Cardiac muscle cell (in vitro differentiated cells and primary cell): ENCODE measurements around the gene POC1A. TPM values are rescaled to one million over a fixed set of nuclear protein-coding genes. Genes with fewer than 3 reads are reported as not detected.

Source experiments
- DNase-seq, 2 donors: peaks; one replicate each; pipeline versions ENCODE4 v3.0.0 to v3.0.0-alpha.2; 2010 to 2017; ENCODE audit warnings: low read depth in 1 of 2, low spot score in 1 of 2
- H3K27ac ChIP-seq: fragments of 200-600 bp; sonication (generic); 2 replicates; pipeline ENCODE4 v1.5.1; 2016
- H3K27me3 ChIP-seq: fragments of 200-600 bp; sonication (generic); 2 replicates; pipeline ENCODE4 v1.6.0; 2016; ENCODE audit warnings: control low read depth
- H3K36me3 ChIP-seq: fragments of 200-600 bp; sonication (generic); 2 replicates; pipeline ENCODE4 v1.5.1; 2016; ENCODE audit warnings: control low read depth
- H3K4me1 ChIP-seq: fragments of 200-600 bp; sonication (generic); 2 replicates; pipeline ENCODE4 v1.8.1; 2017; ENCODE audit warnings: low read depth, mild to moderate bottlenecking, mixed run types
- H3K4me3 ChIP-seq: fragments of 200-600 bp; sonication (generic); 2 replicates; pipeline ENCODE4 v1.5.1; 2016; ENCODE audit warnings: mild to moderate bottlenecking
- H3K9me3 ChIP-seq: fragments of 200-600 bp; sonication (generic); 2 replicates; pipeline ENCODE4 v1.5.1; 2017; ENCODE audit warnings: low read depth, mild to moderate bottlenecking, control low read depth
- polyA plus RNA-seq: library from polyadenylated mRNA; unstranded; fragments of >200 nt; fragmentation: Nextera tagmentation; extraction: Ambion mirVana; gene quantifications from 2 replicates; pipeline ENCODE4 v1.2.1, GENCODE V29; 2016
- total RNA-seq: library from RNA; depleted of rRNA; stranded (reverse); fragments of >200 nt; gene quantifications from 2 replicates; pipeline ENCODE4 v1.2.3, GENCODE V29; 2016
- TF ChIP-seq, protein P1 (sequence below): IDR thresholded peaks from 2 replicates; pipeline ENCODE4 v1.5.1; 2012; ENCODE audit warnings: low read depth, mild to moderate bottlenecking, low read length

Gene POC1A
- total and polyA plus RNA-seq, 2 experiments from 2014 or later = 10.6 to 12.4 TPM

GRCh38 chr3:52072471-52072870 is 81.8 kb downstream of the POC1A start:
- Histone ChIP-seq H3K4me3 (no peak overlapping the region), H3K4me1 (peaks cover 26% of the 10 kb centered on the region), H3K9me3 (no peaks in the 10 kb centered on the region), H3K36me3 (no peaks in the 10 kb centered on the region), H3K27ac (no peak overlapping the region), H3K27me3 (no peaks in the 10 kb centered on the region)
- no peak for DNase-seq
- TF ChIP-seq, protein P1, sequence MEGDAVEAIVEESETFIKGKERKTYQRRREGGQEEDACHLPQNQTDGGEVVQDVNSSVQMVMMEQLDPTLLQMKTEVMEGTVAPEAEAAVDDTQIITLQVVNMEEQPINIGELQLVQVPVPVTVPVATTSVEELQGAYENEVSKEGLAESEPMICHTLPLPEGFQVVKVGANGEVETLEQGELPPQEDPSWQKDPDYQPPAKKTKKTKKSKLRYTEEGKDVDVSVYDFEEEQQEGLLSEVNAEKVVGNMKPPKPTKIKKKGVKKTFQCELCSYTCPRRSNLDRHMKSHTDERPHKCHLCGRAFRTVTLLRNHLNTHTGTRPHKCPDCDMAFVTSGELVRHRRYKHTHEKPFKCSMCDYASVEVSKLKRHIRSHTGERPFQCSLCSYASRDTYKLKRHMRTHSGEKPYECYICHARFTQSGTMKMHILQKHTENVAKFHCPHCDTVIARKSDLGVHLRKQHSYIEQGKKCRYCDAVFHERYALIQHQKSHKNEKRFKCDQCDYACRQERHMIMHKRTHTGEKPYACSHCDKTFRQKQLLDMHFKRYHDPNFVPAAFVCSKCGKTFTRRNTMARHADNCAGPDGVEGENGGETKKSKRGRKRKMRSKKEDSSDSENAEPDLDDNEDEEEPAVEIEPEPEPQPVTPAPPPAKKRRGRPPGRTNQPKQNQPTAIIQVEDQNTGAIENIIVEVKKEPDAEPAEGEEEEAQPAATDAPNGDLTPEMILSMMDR = no peak

DNA sequence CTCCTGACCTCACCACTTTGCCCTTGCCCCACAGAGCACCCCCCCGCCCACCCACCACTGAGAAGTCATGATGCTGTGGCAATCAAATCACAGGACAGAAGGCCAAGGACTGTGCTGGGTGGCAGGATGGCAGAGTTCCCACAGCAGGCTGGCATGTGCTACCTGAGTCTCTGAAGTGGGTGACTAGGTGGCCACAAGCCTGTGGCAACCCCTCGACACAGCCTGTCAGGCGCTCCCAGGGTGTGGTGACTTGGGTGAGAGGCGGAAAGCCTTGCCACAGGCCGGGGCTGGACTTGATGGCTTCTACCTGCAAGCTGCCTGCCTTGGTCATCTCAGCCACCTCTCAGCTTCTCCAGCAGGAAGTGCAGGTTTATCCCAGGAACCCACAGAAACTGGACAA is 82.2 kb downstream of the POC1A start:
- Histone ChIP-seq H3K4me1 (peaks cover 22% of the 10 kb centered on the region), H3K27ac (no peak overlapping the region), H3K36me3 (no peaks in the 10 kb centered on the region), H3K4me3 (no peak overlapping the region), H3K27me3 (no peaks in the 10 kb centered on the region), H3K9me3 (no peaks in the 10 kb centered on the region)
- TF ChIP-seq, protein P1 = no peak
- DNase-seq = no peak

GRCh38 chr3:52070724-52071621 is 83.2 kb downstream of the POC1A start:
- Histone ChIP-seq H3K9me3 (no peaks in the 10 kb centered on the region), H3K36me3 (no peaks in the 10 kb centered on the region), H3K4me1 (peaks cover 21% of the 10 kb centered on the region), H3K27me3 (no peaks in the 10 kb centered on the region), H3K4me3 (no peak overlapping the region), H3K27ac (no peak overlapping the region)
- TF ChIP-seq, protein P1 = no peak
- peak in 1 of 2 donors; percentile 42 for DNase-seq

DNA sequence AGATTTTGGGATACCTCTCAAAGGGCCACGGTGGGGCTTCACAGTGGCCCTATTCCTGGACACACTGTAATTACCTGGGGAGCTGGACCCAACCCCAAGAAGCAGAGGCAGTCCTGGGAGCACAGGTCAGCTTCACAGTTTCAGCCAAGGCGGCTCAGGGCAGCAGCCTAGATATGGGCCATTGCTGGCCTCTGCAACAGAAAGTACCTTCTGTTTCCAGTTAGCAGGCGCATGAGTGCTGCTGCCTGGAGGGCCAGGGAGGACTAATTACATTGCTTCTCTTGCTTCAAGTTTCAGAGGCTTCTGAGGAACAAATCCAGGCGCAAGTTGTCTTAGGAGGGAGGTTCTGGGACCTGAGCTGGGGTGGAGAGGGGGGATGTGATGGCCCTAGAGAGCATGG is 84.4 kb downstream of the POC1A start:
- no peaks in the 10 kb centered on the region for H3K9me3 ChIP-seq
- no peaks in the 10 kb centered on the region for H3K36me3 ChIP-seq
- TF ChIP-seq, protein P1 = no peak
- H3K27me3 ChIP-seq = no peaks in the 10 kb centered on the region
- peaks cover 21% of the 10 kb centered on the region for H3K4me1 ChIP-seq
- H3K27ac ChIP-seq = no peak overlapping the region
- no peak for DNase-seq
- no peak overlapping the region for H3K4me3 ChIP-seq

- Histone ChIP-seq H3K27me3 (no peaks in the 10 kb centered on the region), H3K9me3 (no peaks in the 10 kb centered on the region), H3K27ac (no peak overlapping the region), H3K36me3 (no peaks in the 10 kb centered on the region), H3K4me3 (no peak overlapping the region), H3K4me1 (peaks cover 21% of the 10 kb centered on the region)
- no peak for DNase-seq
- TF ChIP-seq, protein P1 = no peak
Measured at GRCh38 chr3:52069135-52069534, 85.1 kb downstream of the POC1A start.
